Endothelial cell of umbilical vein (primary cell): ENCODE measurements around the gene NLRC3. TPM values are rescaled to one million over a fixed set of nuclear protein-coding genes. Genes with fewer than 3 reads are reported as not detected.

Source experiments
- BruUV-seq: library from RNA; stranded (reverse); fragments of 400-500 nt; replicated peaks from 2 replicates; lab custom pipeline; 2021; lab: Mats Ljungman, UMichigan
- CTCF ChIA-PET: fragments of 300-600, 350-600 bp; sonication (Branson Sonifier 250); formaldehyde crosslinking; loops from one replicate; lab custom pipeline; 2021; ENCODE audit warnings: antibody characterized with exemption, inconsistent platforms; lab: Charles Lee
- POLR2A ChIA-PET: fragments of 300-600, 350-600 bp; sonication (Branson Sonifier 250); formaldehyde crosslinking; loops from one replicate; lab custom pipeline; 2021; ENCODE audit warnings: antibody characterized with exemption, inconsistent platforms; lab: Charles Lee
- DNase-seq: peaks from one replicate; pipeline ENCODE4 v3.0.0-alpha.2; 2011; ENCODE audit warnings: low read depth, low spot score
- FAIRE-seq: peaks from 2 replicates; lab custom pipeline; 2011; peaks lifted over from hg19 to GRCh38; lab: Jason Lieb, UNC
- H2AFZ ChIP-seq: 2 replicates; pipeline ENCODE4 v1.6.0; 2012; ENCODE audit warnings: low read depth, low read length, control low read depth, inconsistent platforms
- H3K27ac ChIP-seq: 2 replicates; pipeline ENCODE4 v1.5.1; 2011; ENCODE audit warnings: low read depth, mild to moderate bottlenecking, control low read depth, low read length, moderate library complexity; ENCODE audit not compliant: insufficient read depth
- H3K27me3 ChIP-seq, 2 experiments: 2 replicates each; pipeline versions ENCODE4 v1.6.0 to v1.6.1; 2011; ENCODE audit warnings: low read length in 2 of 2, mixed read lengths in 1 of 2; ENCODE audit not compliant: control insufficient read depth in 2 of 2, insufficient read depth in 2 of 2
- H3K36me3 ChIP-seq, 2 experiments: 2 replicates in 1 of 2; 3 replicates in 1 of 2; pipeline ENCODE4 v1.5.1; 2011; ENCODE audit warnings: low read length in 2 of 2, mild to moderate bottlenecking in 1 of 2, moderate library complexity in 1 of 2; ENCODE audit not compliant: control insufficient read depth in 2 of 2, insufficient read depth in 2 of 2; ENCODE audit errors: extremely low read depth in 1 of 2
- H3K4me1 ChIP-seq: 3 replicates; pipeline ENCODE4 v1.5.1; 2011; ENCODE audit warnings: mild to moderate bottlenecking, low read length; ENCODE audit not compliant: control insufficient read depth, insufficient read depth; ENCODE audit errors: extremely low read depth
- H3K4me2 ChIP-seq: 2 replicates; pipeline ENCODE4 v1.6.1; 2011; ENCODE audit warnings: low read length, control low read depth, mixed read lengths; ENCODE audit not compliant: insufficient read depth
- H3K4me3 ChIP-seq, 3 experiments: fragments of 200-600 bp in 1 of 3; sonication (generic), shearing (Covaris generic) in 1 of 3; replicated peaks in 1 of 3; 2 replicates each; pipeline ENCODE4 v1.5.1; 2011 to 2016; ENCODE audit warnings: control low read depth in 3 of 3, low read length in 3 of 3, mild to moderate bottlenecking in 2 of 3, inconsistent platforms in 1 of 3, low read depth in 1 of 3, moderate library complexity in 1 of 3; ENCODE audit not compliant: insufficient read depth in 1 of 3
- H3K79me2 ChIP-seq: 2 replicates; pipeline ENCODE4 v1.6.0; 2012; ENCODE audit warnings: low read length, inconsistent platforms; ENCODE audit not compliant: control insufficient read depth, insufficient read depth
- H3K9ac ChIP-seq: replicated peaks from 2 replicates; pipeline ENCODE3; 2011; ENCODE audit warnings: low read length, control low read depth; ENCODE audit not compliant: insufficient read depth; ENCODE audit errors: extremely low read depth
- H3K9me1 ChIP-seq: replicated peaks from 3 replicates; pipeline ENCODE4 v1.6.0; 2011; ENCODE audit warnings: mild to moderate bottlenecking, low read length; ENCODE audit not compliant: control insufficient read depth, insufficient read depth; ENCODE audit errors: extremely low read depth
- H3K9me3 ChIP-seq: replicated peaks from 2 replicates; pipeline ENCODE4 v1.5.1; 2012; ENCODE audit warnings: low read length, inconsistent platforms; ENCODE audit not compliant: control insufficient read depth, insufficient read depth
- H4K20me1 ChIP-seq: replicated peaks from 2 replicates; pipeline ENCODE3; 2011; ENCODE audit warnings: mild to moderate bottlenecking, low read length; ENCODE audit not compliant: control insufficient read depth, insufficient read depth; ENCODE audit errors: extremely low read depth
- CTCF ChIP-seq, 2 donors: IDR thresholded peaks; 1 replicate in 1 of 2; 2 replicates in 1 of 2; pipeline ENCODE4 v1.5.1; 2011; ENCODE audit warnings: low read length in 2 of 2, mild to moderate bottlenecking in 2 of 2, moderate library complexity in 2 of 2, control low read depth in 1 of 2, inconsistent platforms in 1 of 2, low read depth in 1 of 2; ENCODE audit not compliant: insufficient read depth in 1 of 2; ENCODE audit errors: extremely low read depth in 1 of 2
- EZH2 ChIP-seq: IDR thresholded peaks from 2 replicates; pipeline ENCODE4 v1.6.1; 2012; ENCODE audit warnings: borderline replicate concordance, low read depth, mild to moderate bottlenecking, moderate library complexity, low read length, inconsistent platforms; ENCODE audit not compliant: severe bottlenecking
- FOS ChIP-seq: IDR thresholded peaks from 2 replicates; pipeline ENCODE4 v1.6.1; 2011; ENCODE audit warnings: mild to moderate bottlenecking, low read length, moderate library complexity, borderline replicate concordance; ENCODE audit not compliant: insufficient read depth
- GATA2 ChIP-seq: IDR thresholded peaks from 2 replicates; pipeline ENCODE4 v1.7.0; 2011; ENCODE audit warnings: low read depth, mild to moderate bottlenecking, moderate library complexity, mixed read lengths, low read length; ENCODE audit not compliant: insufficient read length, insufficient read depth
- JUN ChIP-seq: IDR thresholded peaks from 2 replicates; pipeline ENCODE4 v1.6.1; 2011; ENCODE audit warnings: borderline replicate concordance, low read depth; ENCODE audit not compliant: insufficient read length, insufficient read depth
- MAX ChIP-seq: IDR thresholded peaks from 2 replicates; pipeline ENCODE4 v1.6.1; 2011; ENCODE audit not compliant: insufficient read depth, insufficient read length
- MYC ChIP-seq: IDR thresholded peaks from one replicate; pipeline ENCODE4 v1.6.1; 2011; ENCODE audit warnings: mild to moderate bottlenecking, low read depth, low read length
- POLR2A ChIP-seq: IDR thresholded peaks from 2 replicates; pipeline ENCODE4 v1.6.1; 2012; ENCODE audit warnings: low read depth, mild to moderate bottlenecking, control low read depth, low read length
- POLR2AphosphoS5 ChIP-seq: IDR thresholded peaks from 2 replicates; pipeline ENCODE4 v1.6.1; 2012; ENCODE audit warnings: low read depth, mild to moderate bottlenecking, control low read depth, low read length, moderate library complexity; ENCODE audit not compliant: insufficient read depth
- dilution Hi-C: fragments of 300-500 bp; cut with MboI; formaldehyde crosslinking; loops from one replicate; pipeline ENCODE4 v1.15.0; 2019; ENCODE audit warnings: low sequenced_read_pairs; ENCODE audit not compliant: extremely low pct_ligation_motif_present
- intact Hi-C: fragments of 100-400 bp; cut with micrococcal nuclease; formaldehyde crosslinking; loops from one replicate; pipeline ENCODE4 v1.10.0; 2022
- polyA plus RNA-seq, 4 experiments: library from polyadenylated mRNA; depleted of rRNA in 3 of 4; stranded (reverse) in 3 of 4; unstranded in 1 of 4; fragments of >200 nt; gene quantifications; 2 replicates each; pipeline versions ENCODE4 v1.2.1 to v1.2.3, GENCODE V29; 2011 to 2012; ENCODE audit warnings: missing spikeins in 1 of 4
- total RNA-seq: library from RNA; stranded (reverse); gene quantifications from 2 replicates; pipeline ENCODE4 v1.2.3, GENCODE V29; 2021

The NLRC3 gene
- total and polyA plus RNA-seq, 2 donors (not counting 3 experiments of a cell fraction or from before 2014, with no cell fraction given): 0.84 to 3.4 TPM

- FAIRE-seq (no peak), DNase-seq (no peak)
- H3K79me2 ChIP-seq: no peaks in the 10 kb centered on the region
- H3K27me3 ChIP-seq: no peaks in the 10 kb centered on the region
- no peak for TF ChIP-seq EZH2
- no TSS peak for BruUV-seq
- H3K4me2 ChIP-seq: no peak overlapping the region
- H3K9me3 ChIP-seq: no peaks in the 10 kb centered on the region
- ChIA-PET POLR2A (no interaction called here), CTCF (no interaction called here)
- no peak overlapping the region for H3K4me3 ChIP-seq
- H3K9me1 ChIP-seq: no peaks in the 10 kb centered on the region
- no peaks in the 10 kb centered on the region for H3K4me1 ChIP-seq
- H3K36me3 ChIP-seq: no peaks in the 10 kb centered on the region
- intact Hi-C loops: no loop called here
- dilution Hi-C loops: no loop called here
- H4K20me1 ChIP-seq: no peaks in the 10 kb centered on the region
- no peak overlapping the region for H2AFZ ChIP-seq
- H3K27ac ChIP-seq: no peak overlapping the region
- H3K9ac ChIP-seq: no peak overlapping the region
These were observed 12.9 kb downstream of the NLRC3 start for GRCh38 chr16:3564130-3564888.

DNA sequence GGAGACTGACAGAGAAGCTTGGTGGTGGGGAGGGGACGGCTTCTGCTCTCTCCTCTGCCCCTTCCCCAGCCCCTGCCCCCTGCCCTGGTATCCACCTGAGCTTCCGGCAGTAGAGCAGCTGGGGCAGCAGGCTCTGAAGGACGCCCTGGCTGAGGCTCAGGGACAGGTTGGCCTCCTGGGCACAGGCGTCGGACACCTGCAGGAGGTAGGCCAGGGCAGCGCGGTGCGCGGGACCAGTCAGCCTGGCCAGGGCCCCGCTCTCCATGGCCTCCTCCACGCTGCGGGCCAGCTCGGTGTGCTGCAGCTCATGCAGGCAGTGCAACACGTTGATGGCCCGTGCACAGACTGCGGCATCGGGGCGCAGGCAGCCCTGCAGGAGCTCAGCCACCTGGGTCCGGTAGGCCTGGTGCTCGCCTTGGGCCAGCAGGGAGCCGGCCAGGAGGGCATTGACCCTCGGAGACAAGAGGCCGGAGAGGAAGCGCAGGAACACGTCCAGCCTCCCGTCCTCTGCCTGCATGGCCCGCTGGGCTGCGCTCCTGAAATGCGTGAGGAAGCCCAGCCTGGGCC lies 14.2 kb downstream of the NLRC3 start:
- no TSS peak for BruUV-seq
- Histone ChIP-seq H3K4me2 (no peak overlapping the region), H3K27ac (no peak overlapping the region), H3K4me1 (no peaks in the 10 kb centered on the region), H3K4me3 (no peak overlapping the region), H3K9ac (no peak overlapping the region), H3K9me3 (no peaks in the 10 kb centered on the region), H3K79me2 (no peaks in the 10 kb centered on the region), H2AFZ (no peak overlapping the region), H3K36me3 (no peaks in the 10 kb centered on the region), H3K27me3 (no peaks in the 10 kb centered on the region), H4K20me1 (no peaks in the 10 kb centered on the region), H3K9me1 (no peaks in the 10 kb centered on the region)
- DNase-seq (no peak), FAIRE-seq (no peak)
- intact Hi-C loops: no loop called here
- dilution Hi-C loops: no loop called here
- no peak for TF ChIP-seq GATA2
- TF ChIP-seq JUN: no peak
- TF ChIP-seq POLR2AphosphoS5: no peak
- no peak for TF ChIP-seq CTCF (IDR thresholded peaks at IDR 0.05; ENCODE audit: extremely low read depth in 1 of 2, insufficient read depth in 1 of 2, low read depth in 1 of 2, low read length in 2 of 2)
- TF ChIP-seq MAX: no peak
- no peak for TF ChIP-seq EZH2
- TF ChIP-seq MYC: no peak
- no peak for TF ChIP-seq FOS
- TF ChIP-seq POLR2A: no peak
- CTCF ChIA-PET: no interaction called here
- POLR2A ChIA-PET: no interaction called here
